Peyer's patch (tissue), 4 donors: ENCODE data around the gene FBXO9.

ENCODE experiments used
- POLR2A ChIP-seq, 2 donors: fragments of 450-650 bp; IDR thresholded peaks; one replicate each; pipeline ENCODE4 v1.5.1; 2017; ENCODE audit warnings: antibody characterized with exemption in 2 of 2, mild to moderate bottlenecking in 2 of 2, moderate library complexity in 2 of 2
- TF ChIP-seq, protein P1 (sequence below), 6 experiments: fragments of 450-650 bp in 4 of 6; fragments of 200-600 bp in 2 of 6; sonication (generic) in 1 of 6; IDR thresholded peaks; one replicate each; pipeline ENCODE4 v1.5.1; 2017 to 2019; ENCODE audit warnings: antibody characterized with exemption in 6 of 6, mild to moderate bottlenecking in 3 of 6, moderate library complexity in 1 of 6

DNA sequence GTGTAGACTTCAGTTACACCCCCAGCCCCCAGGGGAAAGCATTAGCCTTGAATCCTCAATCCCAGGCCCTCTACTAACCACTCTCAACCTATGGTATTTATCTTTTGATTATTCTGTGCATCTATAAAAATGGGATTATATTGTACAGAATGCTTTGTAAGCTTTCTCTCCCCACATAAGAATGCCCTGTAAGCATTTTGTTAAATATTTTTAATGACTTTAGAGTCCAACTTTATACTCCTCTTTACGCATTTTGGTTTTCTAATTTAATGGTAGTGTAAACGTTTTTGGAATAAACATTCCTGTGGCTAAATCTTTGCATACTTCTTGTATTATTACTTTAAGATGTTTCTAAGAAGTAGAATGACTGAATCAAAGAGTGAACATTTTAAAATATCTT lies 35.4 kb downstream of the FBXO9 start:
- no peak for TF ChIP-seq POLR2A (IDR thresholded peaks at IDR 0.05)
- TF ChIP-seq, protein P1, sequence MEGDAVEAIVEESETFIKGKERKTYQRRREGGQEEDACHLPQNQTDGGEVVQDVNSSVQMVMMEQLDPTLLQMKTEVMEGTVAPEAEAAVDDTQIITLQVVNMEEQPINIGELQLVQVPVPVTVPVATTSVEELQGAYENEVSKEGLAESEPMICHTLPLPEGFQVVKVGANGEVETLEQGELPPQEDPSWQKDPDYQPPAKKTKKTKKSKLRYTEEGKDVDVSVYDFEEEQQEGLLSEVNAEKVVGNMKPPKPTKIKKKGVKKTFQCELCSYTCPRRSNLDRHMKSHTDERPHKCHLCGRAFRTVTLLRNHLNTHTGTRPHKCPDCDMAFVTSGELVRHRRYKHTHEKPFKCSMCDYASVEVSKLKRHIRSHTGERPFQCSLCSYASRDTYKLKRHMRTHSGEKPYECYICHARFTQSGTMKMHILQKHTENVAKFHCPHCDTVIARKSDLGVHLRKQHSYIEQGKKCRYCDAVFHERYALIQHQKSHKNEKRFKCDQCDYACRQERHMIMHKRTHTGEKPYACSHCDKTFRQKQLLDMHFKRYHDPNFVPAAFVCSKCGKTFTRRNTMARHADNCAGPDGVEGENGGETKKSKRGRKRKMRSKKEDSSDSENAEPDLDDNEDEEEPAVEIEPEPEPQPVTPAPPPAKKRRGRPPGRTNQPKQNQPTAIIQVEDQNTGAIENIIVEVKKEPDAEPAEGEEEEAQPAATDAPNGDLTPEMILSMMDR (IDR thresholded peaks at IDR 0.05), result no peak
